WTC11 (cell line): Measurements from ENCODE around the gene RECK.

Experiments used
- AFF4 ChIP-seq: sonication (generic); formaldehyde crosslinking; IDR thresholded peaks from 2 replicates; pipeline ENCODE4 v1.8.1; 2023; ENCODE audit warnings: mild to moderate bottlenecking, missing genetic modification reagents, borderline replicate concordance
- CREM ChIP-seq: sonication (generic); formaldehyde crosslinking; IDR thresholded peaks from 2 replicates; pipeline ENCODE4 v1.8.1; 2022; ENCODE audit warnings: mild to moderate bottlenecking, missing genetic modification reagents, moderate library complexity
- FOXJ3 ChIP-seq: sonication (generic); formaldehyde crosslinking; IDR thresholded peaks from 2 replicates; pipeline ENCODE4 v1.9.0; 2021; ENCODE audit warnings: missing genetic modification reagents, mild to moderate bottlenecking, borderline replicate concordance
- IRF2 ChIP-seq: sonication (generic); formaldehyde crosslinking; IDR thresholded peaks from 2 replicates; pipeline ENCODE4 v1.8.0; 2022; ENCODE audit warnings: low read depth, missing genetic modification reagents, borderline replicate concordance
- JUN ChIP-seq: sonication (generic); formaldehyde crosslinking; IDR thresholded peaks from 2 replicates; pipeline ENCODE4 v1.8.0; 2023; ENCODE audit warnings: mild to moderate bottlenecking, missing genetic modification reagents
- ZNF232 ChIP-seq: sonication (generic); formaldehyde crosslinking; IDR thresholded peaks from 2 replicates; pipeline ENCODE4 v1.8.0; 2022; ENCODE audit warnings: mild to moderate bottlenecking, missing genetic modification reagents
- ZNF317 ChIP-seq: sonication (generic); formaldehyde crosslinking; IDR thresholded peaks from 2 replicates; pipeline ENCODE4 v1.8.1; 2023; ENCODE audit warnings: low read depth, mild to moderate bottlenecking, moderate library complexity, missing genetic modification reagents, borderline replicate concordance
- ZNF512 ChIP-seq: sonication (generic); formaldehyde crosslinking; IDR thresholded peaks from 2 replicates; pipeline ENCODE4 v1.8.1; 2022; ENCODE audit warnings: missing genetic modification reagents, borderline replicate concordance
- TF ChIP-seq, protein P1 (sequence below): sonication (generic); formaldehyde crosslinking; IDR thresholded peaks from 2 replicates; pipeline ENCODE4 v1.8.1; 2023; ENCODE audit warnings: mild to moderate bottlenecking, moderate library complexity, missing genetic modification reagents
- TF ChIP-seq, protein P2 (sequence below): fragments of 200-600 bp; IDR thresholded peaks from 2 replicates; pipeline ENCODE4 v1.8.0; 2022; ENCODE audit warnings: antibody characterized with exemption
- TF ChIP-seq, protein P3 (sequence below): sonication (generic); formaldehyde crosslinking; conservative IDR thresholded peaks from 2 replicates; pipeline ENCODE4 v1.8.1; 2022; ENCODE audit warnings: mild to moderate bottlenecking, missing genetic modification reagents

- no peak for TF ChIP-seq AFF4 (CRISPR knock-in tag)
- TF ChIP-seq CREM (CRISPR knock-in tag): no peak
- no peak for TF ChIP-seq ZNF512 (CRISPR knock-in tag)
- TF ChIP-seq, protein P1, sequence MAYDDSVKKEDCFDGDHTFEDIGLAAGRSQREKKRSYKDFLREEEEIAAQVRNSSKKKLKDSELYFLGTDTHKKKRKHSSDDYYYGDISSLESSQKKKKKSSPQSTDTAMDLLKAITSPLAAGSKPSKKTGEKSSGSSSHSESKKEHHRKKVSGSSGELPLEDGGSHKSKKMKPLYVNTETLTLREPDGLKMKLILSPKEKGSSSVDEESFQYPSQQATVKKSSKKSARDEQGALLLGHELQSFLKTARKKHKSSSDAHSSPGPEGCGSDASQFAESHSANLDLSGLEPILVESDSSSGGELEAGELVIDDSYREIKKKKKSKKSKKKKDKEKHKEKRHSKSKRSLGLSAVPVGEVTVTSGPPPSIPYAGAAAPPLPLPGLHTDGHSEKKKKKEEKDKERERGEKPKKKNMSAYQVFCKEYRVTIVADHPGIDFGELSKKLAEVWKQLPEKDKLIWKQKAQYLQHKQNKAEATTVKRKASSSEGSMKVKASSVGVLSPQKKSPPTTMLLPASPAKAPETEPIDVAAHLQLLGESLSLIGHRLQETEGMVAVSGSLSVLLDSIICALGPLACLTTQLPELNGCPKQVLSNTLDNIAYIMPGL (CRISPR knock-in tag): no peak
- TF ChIP-seq, protein P2, sequence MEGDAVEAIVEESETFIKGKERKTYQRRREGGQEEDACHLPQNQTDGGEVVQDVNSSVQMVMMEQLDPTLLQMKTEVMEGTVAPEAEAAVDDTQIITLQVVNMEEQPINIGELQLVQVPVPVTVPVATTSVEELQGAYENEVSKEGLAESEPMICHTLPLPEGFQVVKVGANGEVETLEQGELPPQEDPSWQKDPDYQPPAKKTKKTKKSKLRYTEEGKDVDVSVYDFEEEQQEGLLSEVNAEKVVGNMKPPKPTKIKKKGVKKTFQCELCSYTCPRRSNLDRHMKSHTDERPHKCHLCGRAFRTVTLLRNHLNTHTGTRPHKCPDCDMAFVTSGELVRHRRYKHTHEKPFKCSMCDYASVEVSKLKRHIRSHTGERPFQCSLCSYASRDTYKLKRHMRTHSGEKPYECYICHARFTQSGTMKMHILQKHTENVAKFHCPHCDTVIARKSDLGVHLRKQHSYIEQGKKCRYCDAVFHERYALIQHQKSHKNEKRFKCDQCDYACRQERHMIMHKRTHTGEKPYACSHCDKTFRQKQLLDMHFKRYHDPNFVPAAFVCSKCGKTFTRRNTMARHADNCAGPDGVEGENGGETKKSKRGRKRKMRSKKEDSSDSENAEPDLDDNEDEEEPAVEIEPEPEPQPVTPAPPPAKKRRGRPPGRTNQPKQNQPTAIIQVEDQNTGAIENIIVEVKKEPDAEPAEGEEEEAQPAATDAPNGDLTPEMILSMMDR: no peak
- no peak for TF ChIP-seq ZNF232 (CRISPR knock-in tag)
- TF ChIP-seq FOXJ3 (CRISPR knock-in tag): no peak
- TF ChIP-seq JUN: no peak
- TF ChIP-seq IRF2 (CRISPR knock-in tag): no peak
- no peak for TF ChIP-seq ZNF317 (CRISPR knock-in tag)
- TF ChIP-seq, protein P3, sequence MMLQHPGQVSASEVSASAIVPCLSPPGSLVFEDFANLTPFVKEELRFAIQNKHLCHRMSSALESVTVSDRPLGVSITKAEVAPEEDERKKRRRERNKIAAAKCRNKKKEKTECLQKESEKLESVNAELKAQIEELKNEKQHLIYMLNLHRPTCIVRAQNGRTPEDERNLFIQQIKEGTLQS: no peak
Observed at GRCh38 chr9:36138496-36138895, 101.8 kb downstream of the RECK start.
